Activated naive CD8-positive, alpha-beta T cell (primary cell): ENCODE data around the gene MDFI.

Experiments used
- H3K27ac Mint-ChIP-seq: one replicate; pipeline ENCODE4 v1.8.0; 2021; ENCODE audit warnings: mixed read lengths
- H3K27me3 Mint-ChIP-seq: one replicate; pipeline ENCODE4 v1.8.0; 2021; ENCODE audit warnings: mixed read lengths
- H3K36me3 Mint-ChIP-seq: one replicate; pipeline ENCODE4 v1.8.0; 2021; ENCODE audit warnings: mixed read lengths
- H3K4me1 Mint-ChIP-seq: one replicate; pipeline ENCODE4 v1.8.0; 2021; ENCODE audit warnings: low read depth, mixed read lengths
- H3K4me3 Mint-ChIP-seq: one replicate; pipeline ENCODE4 v1.8.0; 2021; ENCODE audit warnings: mild to moderate bottlenecking, mixed read lengths
- H3K9me3 Mint-ChIP-seq: one replicate; pipeline ENCODE4 v1.8.0; 2021; ENCODE audit warnings: low read depth, mixed read lengths

MDFI gene

DNA sequence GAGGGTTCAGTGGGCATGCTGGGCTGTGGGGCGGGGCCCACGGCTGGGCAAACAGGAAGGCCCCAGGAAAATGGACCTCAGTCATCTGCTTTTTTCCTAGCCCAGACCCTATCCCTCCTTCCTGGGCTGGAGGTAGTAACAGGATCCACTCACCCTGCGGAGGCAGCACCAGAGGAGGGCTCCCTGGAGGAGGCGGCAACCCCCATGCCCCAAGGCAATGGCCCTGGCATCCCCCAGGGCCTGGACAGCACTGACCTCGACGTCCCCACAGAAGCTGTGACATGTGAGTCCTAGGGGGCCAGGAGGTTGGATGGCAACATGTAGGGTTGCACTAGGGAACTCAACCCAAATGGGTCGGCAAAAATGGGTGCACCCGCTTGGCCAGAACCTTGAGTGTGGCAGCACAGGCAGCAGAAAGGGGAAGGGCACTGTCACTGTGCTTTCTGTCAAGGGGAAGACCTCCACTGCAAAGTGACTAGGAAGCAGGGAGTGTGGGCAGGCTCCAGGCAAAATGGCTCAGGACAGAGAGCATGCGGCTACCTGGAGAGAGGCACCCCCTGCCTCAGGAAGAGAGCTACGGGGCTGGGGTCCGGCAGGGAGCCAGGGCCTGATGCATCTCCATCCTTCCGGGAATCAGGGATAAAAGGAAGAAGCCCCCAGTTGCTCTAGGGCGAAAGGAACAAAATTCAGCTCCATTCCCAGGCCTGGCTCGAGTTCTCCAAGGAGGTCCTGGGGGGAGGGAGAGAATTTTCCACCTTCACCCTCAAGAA, 7.9 kb downstream of the MDFI start:
- Mint-ChIP-seq H3K27me3 (peaks cover 6% of the 10 kb centered on the region), H3K36me3 (no peaks in the 10 kb centered on the region), H3K4me3 (no peak overlapping the region), H3K27ac (no peak overlapping the region), H3K9me3 (no peaks in the 10 kb centered on the region), H3K4me1 (no peaks in the 10 kb centered on the region)

DNA sequence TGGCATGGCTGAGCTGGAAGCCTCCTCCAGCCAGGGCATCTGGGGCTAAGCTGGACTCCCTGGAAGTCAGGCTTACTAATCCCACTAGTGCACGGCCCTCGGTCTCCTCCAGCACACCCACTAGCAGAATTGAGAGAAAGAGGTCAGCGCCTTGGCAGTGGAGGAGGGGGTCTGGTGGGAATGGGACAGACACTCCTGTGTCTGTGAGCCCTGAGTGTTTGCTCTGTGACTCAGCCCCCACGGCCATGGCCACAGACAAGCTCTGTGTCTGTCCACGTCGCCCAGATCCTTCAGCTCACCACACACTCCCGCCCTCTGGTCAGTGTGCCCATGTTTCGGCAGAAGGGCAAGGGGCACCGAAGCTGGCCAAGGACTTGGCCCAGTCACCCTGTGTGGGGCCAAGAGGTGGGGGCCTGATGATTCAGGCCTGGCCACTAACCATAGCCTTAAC, 8.8 kb downstream of the MDFI start:
- H3K27ac Mint-ChIP-seq, result no peak overlapping the region
- no peaks in the 10 kb centered on the region for H3K4me1 Mint-ChIP-seq
- no peak overlapping the region for H3K4me3 Mint-ChIP-seq
- H3K9me3 Mint-ChIP-seq, result no peaks in the 10 kb centered on the region
- peaks cover 5% of the 10 kb centered on the region for H3K27me3 Mint-ChIP-seq
- H3K36me3 Mint-ChIP-seq, result no peaks in the 10 kb centered on the region

DNA sequence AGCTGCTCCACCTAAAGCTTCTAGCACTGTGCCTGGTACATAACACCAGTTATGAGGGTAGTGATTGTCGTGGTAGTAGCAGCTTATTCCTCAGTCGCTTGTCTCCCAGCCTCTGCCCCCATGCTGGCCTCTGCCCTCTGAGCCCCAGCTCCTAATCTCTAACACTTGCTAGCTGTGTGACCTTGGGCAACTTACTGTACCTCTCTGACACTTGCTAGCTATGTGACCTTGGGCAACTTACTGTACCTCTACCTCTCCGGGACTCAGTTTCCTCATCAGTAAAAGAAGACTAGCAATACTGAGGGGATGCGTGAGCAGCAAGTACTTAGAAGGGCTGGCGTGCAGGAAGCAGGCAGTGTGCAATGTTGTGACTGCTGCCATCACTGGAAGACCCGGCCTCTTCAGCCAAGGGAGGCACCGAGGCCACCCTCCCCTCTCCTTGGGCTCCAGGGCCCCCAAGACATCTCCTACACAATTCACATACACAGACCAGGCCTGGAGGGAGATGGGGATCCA, 9.9 kb downstream of the MDFI start:
- H3K27ac Mint-ChIP-seq, result no peak overlapping the region
- H3K9me3 Mint-ChIP-seq, result no peaks in the 10 kb centered on the region
- H3K36me3 Mint-ChIP-seq, result no peaks in the 10 kb centered on the region
- no peaks in the 10 kb centered on the region for H3K4me1 Mint-ChIP-seq
- H3K27me3 Mint-ChIP-seq, result peaks cover 7% of the 10 kb centered on the region
- no peak overlapping the region for H3K4me3 Mint-ChIP-seq

DNA sequence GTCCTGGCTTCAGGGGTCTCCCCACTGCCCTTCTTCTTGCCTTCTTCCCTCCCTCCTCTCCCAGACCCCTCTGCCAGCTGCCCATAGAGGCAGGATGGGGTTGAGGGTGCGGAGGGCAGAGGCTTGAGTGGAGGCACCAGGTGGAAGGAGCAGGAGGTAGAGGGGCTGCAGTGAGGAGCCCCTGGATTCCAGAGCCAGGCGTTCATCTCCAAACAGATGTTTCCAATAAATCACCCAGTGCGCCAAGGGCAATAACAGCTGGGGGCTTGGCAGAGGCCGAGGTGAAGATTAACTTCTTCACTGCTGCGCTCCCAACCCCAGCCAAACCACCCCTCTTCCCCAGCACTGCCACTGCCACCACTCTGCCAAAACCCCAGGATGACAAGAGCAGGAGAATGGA, 10.7 kb downstream of the MDFI start:
- Mint-ChIP-seq H3K4me1 (no peaks in the 10 kb centered on the region), H3K36me3 (no peaks in the 10 kb centered on the region), H3K9me3 (no peaks in the 10 kb centered on the region), H3K4me3 (no peak overlapping the region), H3K27ac (no peak overlapping the region), H3K27me3 (peaks cover 7% of the 10 kb centered on the region)

DNA sequence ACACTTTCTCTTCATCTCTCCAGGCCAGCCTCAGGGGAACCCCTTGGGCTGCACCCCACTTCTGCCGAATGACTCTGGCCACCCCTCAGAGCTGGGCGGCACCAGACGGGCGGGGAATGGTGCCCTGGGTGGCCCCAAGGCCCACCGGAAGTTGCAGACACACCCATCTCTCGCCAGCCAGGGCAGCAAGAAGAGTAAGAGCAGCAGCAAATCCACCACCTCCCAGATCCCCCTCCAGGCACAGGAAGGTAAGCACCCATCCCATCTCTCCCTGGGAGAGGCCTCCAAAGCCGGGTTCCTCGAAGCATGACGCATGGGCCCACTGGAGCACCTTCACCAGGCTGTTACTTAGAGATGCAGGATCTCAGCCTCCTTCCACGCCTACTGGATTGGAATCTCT, 11.3 kb downstream of the MDFI start:
- Mint-ChIP-seq H3K27ac (no peak overlapping the region), H3K27me3 (peaks cover 7% of the 10 kb centered on the region), H3K4me3 (no peak overlapping the region), H3K4me1 (no peaks in the 10 kb centered on the region), H3K9me3 (no peaks in the 10 kb centered on the region), H3K36me3 (no peaks in the 10 kb centered on the region)

DNA sequence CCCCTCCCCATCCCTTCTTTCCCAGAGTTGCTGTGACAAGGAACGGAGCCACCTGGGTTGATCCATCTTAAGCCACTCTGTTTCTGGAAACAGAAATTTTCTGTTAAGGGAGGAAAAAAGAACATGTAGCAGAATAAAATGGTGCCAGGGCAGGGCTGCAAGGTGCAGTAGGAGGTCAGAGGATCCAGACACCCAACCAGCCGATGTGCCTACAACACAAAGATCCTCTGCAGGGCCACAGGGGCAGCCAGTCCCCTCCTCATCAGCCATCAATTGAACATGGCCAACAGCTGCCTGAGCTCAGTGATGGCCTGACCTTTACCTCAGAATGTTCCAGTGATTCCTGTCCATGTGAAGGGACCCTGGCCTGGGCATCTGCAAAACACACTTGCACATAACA, 11.9 kb downstream of the MDFI start:
- Mint-ChIP-seq H3K27ac (no peak overlapping the region), H3K9me3 (no peaks in the 10 kb centered on the region), H3K4me1 (no peaks in the 10 kb centered on the region), H3K27me3 (peaks cover 7% of the 10 kb centered on the region), H3K36me3 (no peaks in the 10 kb centered on the region), H3K4me3 (no peak overlapping the region)

DNA sequence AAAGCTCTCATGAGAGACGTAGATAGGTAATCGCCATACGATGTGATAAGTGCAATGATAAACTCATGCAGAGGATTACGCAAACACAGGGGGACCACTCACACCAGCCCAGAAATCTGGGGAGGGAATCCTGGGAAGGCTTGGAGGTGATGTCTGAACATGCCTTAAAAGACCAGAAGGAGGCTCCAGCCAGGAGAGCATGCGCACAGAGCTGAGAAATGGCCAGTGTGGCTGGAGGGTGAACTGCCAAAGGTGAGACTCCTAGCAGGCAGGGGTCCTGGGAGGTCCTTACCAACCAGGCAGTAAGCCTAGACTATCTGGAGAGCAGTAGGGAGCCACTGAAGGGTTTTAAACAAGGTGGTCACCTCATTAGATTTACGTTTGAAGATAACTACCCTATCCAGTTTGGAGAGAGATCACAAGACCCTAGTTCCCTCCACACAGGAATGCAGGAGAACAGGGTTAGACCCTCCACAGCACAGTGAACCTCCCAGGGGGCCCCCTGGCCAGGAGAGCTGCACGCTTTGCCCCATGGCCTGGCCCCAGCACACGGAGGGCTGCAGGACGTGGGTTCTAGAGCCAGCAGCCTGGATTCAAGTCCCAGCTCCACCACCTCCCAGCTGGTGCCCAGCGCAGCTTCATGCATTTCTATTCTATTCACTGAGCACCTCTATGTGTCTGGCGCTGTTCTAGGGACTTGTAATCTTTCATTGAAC, 13.1 kb downstream of the MDFI start:
- peaks cover 4% of the 10 kb centered on the region for H3K27me3 Mint-ChIP-seq

DNA sequence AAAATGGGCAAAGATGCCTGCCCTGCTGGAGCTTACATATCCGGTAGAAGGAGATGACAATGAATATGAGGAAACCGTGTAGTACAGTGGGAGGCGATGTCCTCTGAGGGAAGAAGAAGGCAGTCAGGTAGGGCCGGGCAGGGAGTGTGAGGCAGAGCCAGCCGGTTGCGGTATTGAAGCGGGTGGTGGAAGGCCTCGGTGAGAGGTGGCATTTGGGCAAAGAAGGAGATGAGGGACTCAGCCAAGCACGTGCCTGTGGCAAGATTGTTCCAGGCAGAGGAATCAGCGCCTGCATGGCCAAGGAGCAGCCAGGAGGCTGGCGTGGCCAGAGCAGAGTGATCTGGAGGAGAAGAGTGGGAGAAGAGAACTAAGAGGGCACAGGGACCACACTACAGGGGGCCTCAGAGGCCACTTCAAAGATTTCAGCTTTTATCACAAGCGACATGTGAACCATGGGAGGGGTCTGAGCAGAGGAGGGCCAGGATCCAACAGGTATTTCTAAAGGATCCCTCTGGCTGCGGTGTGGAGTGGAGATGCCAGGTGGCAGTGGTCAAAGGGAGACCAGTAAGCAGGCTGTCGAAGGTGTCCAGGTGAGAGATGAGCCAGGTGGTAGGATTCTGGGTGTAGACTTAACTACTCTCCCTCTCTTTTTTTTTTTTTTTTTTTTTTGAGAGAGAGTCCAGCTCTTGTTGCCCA, 13.8 kb downstream of the MDFI start:
- Mint-ChIP-seq H3K27me3 (peaks cover 4% of the 10 kb centered on the region), H3K4me3 (no peak overlapping the region), H3K36me3 (no peaks in the 10 kb centered on the region), H3K27ac (no peak overlapping the region), H3K4me1 (no peaks in the 10 kb centered on the region), H3K9me3 (no peaks in the 10 kb centered on the region)

More for the DNA sequence above, 13.1 kb downstream of the MDFI start:
- no peaks in the 10 kb centered on the region for H3K4me1 Mint-ChIP-seq
- no peak overlapping the region for H3K4me3 Mint-ChIP-seq
- H3K36me3 Mint-ChIP-seq, result no peaks in the 10 kb centered on the region
- H3K9me3 Mint-ChIP-seq, result no peaks in the 10 kb centered on the region
- H3K27ac Mint-ChIP-seq, result no peak overlapping the region

DNA sequence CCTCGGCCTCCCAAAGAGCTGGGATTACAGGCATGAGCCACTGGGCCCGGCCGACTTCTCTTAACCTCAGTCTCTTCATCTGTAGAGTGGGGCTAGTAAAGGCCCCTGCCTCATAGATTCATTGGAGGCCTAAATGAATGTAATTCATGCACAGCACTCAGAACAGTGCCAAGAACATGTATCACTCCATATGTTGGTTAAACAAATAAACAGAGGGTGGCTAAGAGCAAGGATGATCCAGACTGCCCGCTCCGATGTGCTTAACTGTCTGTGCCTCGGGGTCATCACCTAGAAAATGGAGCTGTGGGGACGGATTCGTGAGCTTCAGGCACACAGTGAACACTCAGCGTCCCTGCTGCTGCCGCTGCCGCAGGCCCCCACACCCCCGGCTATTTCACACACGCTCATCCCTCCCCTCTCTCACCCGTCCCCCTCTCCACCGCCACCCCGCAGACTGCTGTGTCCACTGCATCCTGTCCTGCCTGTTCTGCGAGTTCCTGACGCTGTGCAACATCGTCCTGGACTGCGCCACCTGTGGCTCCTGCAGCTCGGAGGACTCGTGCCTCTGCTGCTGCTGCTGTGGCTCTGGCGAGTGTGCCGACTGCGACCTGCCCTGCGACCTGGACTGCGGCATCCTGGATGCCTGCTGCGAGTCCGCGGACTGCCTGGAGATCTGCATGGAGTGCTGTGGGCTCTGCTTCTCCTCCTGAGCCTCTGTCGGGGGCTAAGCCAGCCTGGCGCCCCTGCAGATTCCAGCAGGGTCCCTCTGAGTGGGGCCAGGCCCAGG, 14.8 kb downstream of the MDFI start:
- H3K36me3 Mint-ChIP-seq, result no peaks in the 10 kb centered on the region
- H3K27me3 Mint-ChIP-seq, result peaks cover 8% of the 10 kb centered on the region

DNA sequence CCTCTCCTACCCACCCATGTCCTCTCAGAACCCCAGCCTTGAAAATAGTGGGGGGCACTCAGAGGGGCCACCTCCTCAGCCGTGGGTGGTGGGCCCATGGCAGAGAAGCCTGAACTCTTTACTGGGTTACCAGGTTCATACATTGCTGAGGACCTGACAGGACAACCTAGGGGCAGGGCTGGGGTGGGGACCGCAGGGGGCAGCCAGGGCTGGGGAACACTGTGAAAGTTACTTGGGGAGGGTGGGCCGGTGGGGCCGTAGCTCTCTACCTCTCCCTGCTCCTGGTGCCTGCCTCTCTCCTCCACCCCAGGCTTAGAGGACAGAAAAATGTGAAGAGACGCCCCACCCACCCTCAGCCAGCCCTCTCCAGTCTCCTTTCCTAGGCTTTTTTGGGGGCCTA, 15.4 kb downstream of the MDFI start:
- Mint-ChIP-seq H3K4me1 (no peaks in the 10 kb centered on the region), H3K4me3 (no peak overlapping the region), H3K27ac (no peak overlapping the region), H3K36me3 (no peaks in the 10 kb centered on the region), H3K9me3 (no peaks in the 10 kb centered on the region), H3K27me3 (peaks cover 12% of the 10 kb centered on the region)

More for the DNA sequence above, 14.8 kb downstream of the MDFI start:
- H3K27ac Mint-ChIP-seq, result no peak overlapping the region
- no peak overlapping the region for H3K4me3 Mint-ChIP-seq
- H3K9me3 Mint-ChIP-seq, result no peaks in the 10 kb centered on the region
- no peaks in the 10 kb centered on the region for H3K4me1 Mint-ChIP-seq

DNA sequence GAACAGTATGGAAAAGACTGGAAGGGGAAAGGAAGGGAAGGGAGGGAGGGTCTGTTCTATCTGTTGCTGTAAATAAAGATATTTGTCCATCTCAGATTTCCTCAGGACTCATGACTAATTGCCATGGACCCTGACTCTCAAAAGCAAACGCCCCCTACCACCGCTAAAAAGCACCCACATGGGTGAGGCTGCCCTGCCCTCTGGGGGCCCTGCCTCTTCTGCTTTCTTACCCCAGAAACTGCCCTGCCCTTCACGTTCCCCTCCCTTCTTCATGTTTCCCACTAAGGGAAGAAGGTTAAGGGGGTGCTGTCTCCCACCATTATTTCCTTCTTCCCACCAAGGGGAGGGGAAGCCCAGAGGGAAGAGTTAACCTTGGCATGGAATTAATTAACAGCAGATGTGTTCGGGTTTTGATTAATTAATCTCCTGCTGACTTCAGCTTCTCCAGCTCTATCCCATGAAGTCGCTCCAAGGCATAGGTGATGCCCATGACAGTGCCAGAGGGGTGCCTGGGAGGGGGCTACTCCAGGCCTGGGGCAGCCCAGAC, 16.0 kb downstream of the MDFI start:
- H3K4me3 Mint-ChIP-seq, result no peak overlapping the region
- no peak overlapping the region for H3K27ac Mint-ChIP-seq
- H3K4me1 Mint-ChIP-seq, result no peaks in the 10 kb centered on the region
- no peaks in the 10 kb centered on the region for H3K9me3 Mint-ChIP-seq
- no peaks in the 10 kb centered on the region for H3K36me3 Mint-ChIP-seq
- H3K27me3 Mint-ChIP-seq, result peaks cover 13% of the 10 kb centered on the region

DNA sequence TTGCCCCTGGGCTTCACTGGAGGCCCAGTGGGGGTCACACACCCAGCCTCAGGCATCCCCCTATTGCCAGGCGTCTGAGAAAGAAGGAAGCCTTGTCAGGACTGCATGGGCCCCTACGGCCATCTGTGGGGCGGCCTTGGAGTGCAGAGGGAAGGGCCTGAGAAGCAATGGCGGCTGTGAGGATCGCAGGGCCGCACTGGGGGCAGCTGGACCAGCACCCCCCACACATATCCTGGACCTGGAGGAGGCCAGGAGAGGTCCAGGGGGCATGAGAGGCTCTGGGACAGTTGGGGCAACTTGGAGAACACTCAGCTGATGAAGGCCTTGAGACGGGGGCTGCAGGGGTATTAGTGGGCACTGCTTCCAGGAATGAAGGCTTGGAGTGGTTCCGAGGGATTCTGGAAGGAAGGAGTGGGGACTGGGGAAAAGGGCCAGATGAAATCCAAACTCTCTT, 16.5 kb downstream of the MDFI start:
- Mint-ChIP-seq H3K27ac (no peak overlapping the region), H3K9me3 (no peaks in the 10 kb centered on the region), H3K4me1 (no peaks in the 10 kb centered on the region), H3K27me3 (peaks cover 13% of the 10 kb centered on the region), H3K4me3 (no peak overlapping the region), H3K36me3 (no peaks in the 10 kb centered on the region)

DNA sequence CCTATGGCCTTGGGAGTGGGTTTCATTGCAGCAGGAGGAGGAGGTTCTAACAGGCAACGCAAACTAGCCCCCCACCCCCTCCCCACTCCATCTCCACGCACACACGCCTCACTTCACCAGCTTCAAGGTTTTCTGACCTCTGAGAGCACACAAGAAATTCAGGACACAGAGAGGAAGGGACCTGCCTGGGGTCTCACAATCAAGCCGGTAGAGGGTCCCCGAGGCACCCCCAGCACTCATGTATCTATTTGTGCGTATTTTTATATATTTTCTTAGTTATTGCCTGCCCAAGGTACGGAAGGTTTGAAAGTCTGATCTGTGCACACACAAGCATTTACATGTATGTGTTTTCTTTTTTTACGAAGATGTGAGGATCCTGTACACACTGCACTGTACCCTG, 16.9 kb downstream of the MDFI start:
- Mint-ChIP-seq H3K27ac (no peak overlapping the region), H3K36me3 (no peaks in the 10 kb centered on the region), H3K9me3 (no peaks in the 10 kb centered on the region), H3K4me3 (no peak overlapping the region), H3K4me1 (no peaks in the 10 kb centered on the region), H3K27me3 (peaks cover 13% of the 10 kb centered on the region)

DNA sequence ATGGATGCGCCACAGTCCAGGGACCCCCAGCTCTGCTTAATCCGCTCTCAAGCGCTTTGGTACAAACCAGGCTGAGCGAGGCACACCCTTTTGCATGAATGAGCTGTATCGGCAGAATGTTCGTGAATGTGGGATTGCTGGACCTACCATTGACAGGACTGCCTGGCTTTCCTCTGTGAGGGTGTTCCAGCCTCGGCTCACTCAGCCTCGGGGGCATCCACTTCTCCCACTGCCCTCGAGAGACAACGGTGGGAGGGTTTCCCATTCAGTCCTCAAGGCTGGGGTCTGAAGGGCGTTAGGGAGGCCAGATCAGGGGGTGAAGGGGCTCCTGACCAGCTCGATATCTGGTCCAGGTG, 17.4 kb downstream of the MDFI start:
- no peaks in the 10 kb centered on the region for H3K36me3 Mint-ChIP-seq
- H3K27ac Mint-ChIP-seq, result no peak overlapping the region
- no peaks in the 10 kb centered on the region for H3K9me3 Mint-ChIP-seq
- H3K4me1 Mint-ChIP-seq, result no peaks in the 10 kb centered on the region
- no peak overlapping the region for H3K4me3 Mint-ChIP-seq
- peaks cover 14% of the 10 kb centered on the region for H3K27me3 Mint-ChIP-seq
